Right ventricle myocardium inferior (tissue), 1 donor: ENCODE data around the gene UBE2Z. TPM values are rescaled to one million over a fixed set of nuclear protein-coding genes. Genes with fewer than 3 reads are reported as not detected.

Experiments
- ATAC-seq: fragments of 200-7000 bp; cut with Tn5 transposase; one replicate; pipeline ENCODE4 v1.9.1; 2020; ENCODE audit warnings: mild to moderate bottlenecking, moderate library complexity
- DNase-seq: peaks from one replicate; pipeline ENCODE4 v3.0.0; 2021; ENCODE audit errors: missing footprints
- intact Hi-C: fragments of 100-400 bp; cut with DNase I; formaldehyde crosslinking; loops from one replicate; pipeline ENCODE4 v1.11.0; 2022
- total RNA-seq: library from RNA; stranded (reverse); fragmentation: NEBNext Ultra II Directional; extraction: Animal tissue kit (Norgen Biotek cat#: 25700); gene quantifications from one replicate; pipeline ENCODE4 v1.2.1, GENCODE V29; 2021
- donor health status: DM: no; HTN: yes; CAD: no; lungs with severe emphysema.

The UBE2Z gene
- total RNA-seq, 1 donor from 2014 or later, result 37.4 TPM

- DNase-seq, result no peak
- ATAC-seq, result no peak
- intact Hi-C loops, result no loop called here
These were observed 14.3 kb upstream of the UBE2Z start for GRCh38 chr17:48893646-48894508.

- DNase-seq (no peak), ATAC-seq (no peak)
- intact Hi-C loops, result no loop called here
These were observed 13.3 kb upstream of the UBE2Z start for GRCh38 chr17:48894886-48895285.

- DNase-seq, result no peak
- intact Hi-C loops, result no loop called here
- no peak for ATAC-seq
These were observed 7.0 kb upstream of the UBE2Z start for GRCh38 chr17:48901241-48901640.

GRCh38 chr17:48903401-48903800, 4.8 kb upstream of the UBE2Z start:
- no peak for DNase-seq
- intact Hi-C loops, result no loop called here
- ATAC-seq, result no peak

- DNase-seq (no peak), ATAC-seq (no peak)
- intact Hi-C loops, result no loop called here
These were observed 3.8 kb upstream of the UBE2Z start for GRCh38 chr17:48904428-48904827.

- no peak for ATAC-seq
- DNase-seq, result no peak
- intact Hi-C loops, result loop anchor here (5.0 kb wide), 1 partner anchor 36 kb away; the partner anchor contains the start of gene SNF8
These were observed 2.2 kb upstream of the UBE2Z start for GRCh38 chr17:48905987-48906515.

GRCh38 chr17:48907713-48908046, 527 bp upstream of the UBE2Z start:
- no peak for DNase-seq
- intact Hi-C loops, result loop anchor here (1.0 to 5.0 kb wide), 2 partner anchors 15 to 35 kb away; partner anchors contain the start of genes ATP5MC1 and SNF8
- no peak for ATAC-seq

GRCh38 chr17:48908853-48909394, 717 bp downstream of the UBE2Z start:
- intact Hi-C loops, result loop anchor here (1.0 to 5.0 kb wide), 2 partner anchors 17 to 33 kb away; partner anchors contain the start of genes ATP5MC1 and SNF8
- ATAC-seq, result peak; percentile 37

GRCh38 chr17:48909783-48910182, 1.6 kb downstream of the UBE2Z start:
- DNase-seq (no peak), ATAC-seq (no peak)
- intact Hi-C loops, result loop anchor here (5.0 kb wide), 1 partner anchor 33 kb away; the partner anchor contains the start of gene SNF8

More at GRCh38 chr17:48908853-48909394, 717 bp downstream of the UBE2Z start:
- peak; percentile 86 for DNase-seq

- ATAC-seq, result no peak
- intact Hi-C loops, result no loop called here
- DNase-seq, result no peak
These were observed 2.2 kb downstream of the UBE2Z start for GRCh38 chr17:48910370-48910769.

GRCh38 chr17:48912476-48912875, 4.3 kb downstream of the UBE2Z start:
- no peak for ATAC-seq
- DNase-seq, result no peak
- intact Hi-C loops, result no loop called here

- DNase-seq, result no peak
- intact Hi-C loops, result no loop called here
- no peak for ATAC-seq
These were observed 7.5 kb downstream of the UBE2Z start for GRCh38 chr17:48915459-48916282.

- DNase-seq (no peak), ATAC-seq (no peak)
- intact Hi-C loops, result no loop called here
These were observed 17.2 kb downstream of the UBE2Z start for GRCh38 chr17:48925251-48925990.

GRCh38 chr17:48925991-48926342, 17.8 kb downstream of the UBE2Z start:
- intact Hi-C loops, result no loop called here
- DNase-seq, result no peak
- ATAC-seq, result no peak

- intact Hi-C loops, result no loop called here
- no peak for DNase-seq
- no peak for ATAC-seq
These were observed 20.0 kb downstream of the UBE2Z start for GRCh38 chr17:48927978-48928745.

- no peak for DNase-seq
- no peak for ATAC-seq
- intact Hi-C loops, result no loop called here
These were observed 20.9 kb downstream of the UBE2Z start for GRCh38 chr17:48928876-48929811.

GRCh38 chr17:48929812-48930165, 21.6 kb downstream of the UBE2Z start:
- no peak for DNase-seq
- intact Hi-C loops, result no loop called here
- no peak for ATAC-seq
